H9 (cell line): ENCODE results near the gene ANP32D. TPM values are rescaled to one million over a fixed set of nuclear protein-coding genes. Genes with fewer than 3 reads are reported as not detected.
A peak's percentile ranks its signal among the peaks of the same experiment; 100 is the strongest.

Experiments used
- DNase-seq: peaks from one replicate; pipeline ENCODE4 v3.0.0-alpha.2; 2017
- H2AFZ ChIP-seq: one replicate; pipeline ENCODE4 v1.6.1; 2013; ENCODE audit warnings: mild to moderate bottlenecking, low read length, control low read depth, moderate library complexity
- H2AK5ac ChIP-seq: 2 replicates; pipeline ENCODE4 v1.6.1; 2013; ENCODE audit warnings: low read length, control low read depth, mixed read lengths; ENCODE audit not compliant: insufficient read length
- H2BK120ac ChIP-seq: one replicate; pipeline ENCODE4 v1.6.1; 2013; ENCODE audit warnings: low read depth, mild to moderate bottlenecking, low read length, control low read depth, inconsistent platforms; ENCODE audit not compliant: poor library complexity, severe bottlenecking
- H2BK12ac ChIP-seq: 2 replicates; pipeline ENCODE4 v1.6.1; 2013; ENCODE audit warnings: low read length, control low read depth, mixed read lengths, low read depth; ENCODE audit not compliant: insufficient read length
- H2BK15ac ChIP-seq: 2 replicates; pipeline ENCODE4 v1.6.1; 2013; ENCODE audit warnings: low read depth, low read length, control low read depth
- H2BK20ac ChIP-seq: one replicate; pipeline ENCODE4 v1.6.1; 2013; ENCODE audit warnings: low read depth, mild to moderate bottlenecking, low read length, control low read depth, inconsistent platforms; ENCODE audit not compliant: poor library complexity, severe bottlenecking
- H2BK5ac ChIP-seq: 2 replicates; pipeline ENCODE4 v1.6.1; 2013; ENCODE audit warnings: low read length, control low read depth, mixed read lengths; ENCODE audit not compliant: insufficient read length
- H3K14ac ChIP-seq: 2 replicates; pipeline ENCODE4 v1.6.1; 2013; ENCODE audit warnings: low read length, control low read depth; ENCODE audit not compliant: insufficient read depth
- H3K18ac ChIP-seq: 2 replicates; pipeline ENCODE4 v1.6.1; 2013; ENCODE audit warnings: low read depth, mild to moderate bottlenecking, mixed read lengths, low read length, control low read depth; ENCODE audit not compliant: insufficient read length
- H3K23ac ChIP-seq: 2 replicates; pipeline ENCODE4 v1.6.1; 2013; ENCODE audit warnings: low read length, control low read depth, mixed read lengths, low read depth; ENCODE audit not compliant: insufficient read length
- H3K23me2 ChIP-seq: 2 replicates; pipeline ENCODE4 v1.6.1; 2013; ENCODE audit warnings: low read depth, mild to moderate bottlenecking, mixed read lengths, low read length, control low read depth; ENCODE audit not compliant: insufficient read length, poor library complexity, severe bottlenecking
- H3K27ac ChIP-seq: 2 replicates; pipeline ENCODE4 v1.5.1; 2013; ENCODE audit warnings: low read length, control low read depth, mixed read lengths, low read depth; ENCODE audit not compliant: insufficient read length
- H3K27me3 ChIP-seq: 2 replicates; pipeline ENCODE4 v1.6.1; 2013; ENCODE audit warnings: low read length, control low read depth, inconsistent platforms; ENCODE audit not compliant: insufficient read depth
- H3K4ac ChIP-seq: 2 replicates; pipeline ENCODE4 v1.6.1; 2013; ENCODE audit warnings: low read depth, mild to moderate bottlenecking, control low read depth, inconsistent platforms, low read length, moderate library complexity
- H3K4me1 ChIP-seq: 2 replicates; pipeline ENCODE4 v1.6.1; 2013; ENCODE audit warnings: low read length, control low read depth, inconsistent platforms; ENCODE audit not compliant: insufficient read depth
- H3K4me2 ChIP-seq: 2 replicates; pipeline ENCODE4 v1.6.1; 2013; ENCODE audit warnings: low read length, control low read depth, mixed read lengths; ENCODE audit not compliant: insufficient read length, insufficient read depth
- H3K56ac ChIP-seq: 2 replicates; pipeline ENCODE4 v1.6.1; 2013; ENCODE audit warnings: low read depth, mild to moderate bottlenecking, mixed read lengths, low read length, control low read depth; ENCODE audit not compliant: insufficient read length
- H3K79me1 ChIP-seq: 2 replicates; pipeline ENCODE4 v1.6.1; 2013; ENCODE audit warnings: low read depth, mild to moderate bottlenecking, moderate library complexity, low read length, control low read depth, inconsistent platforms; ENCODE audit not compliant: insufficient read depth, poor library complexity, severe bottlenecking
- H3K79me2 ChIP-seq: 2 replicates; pipeline ENCODE4 v1.6.1; 2013; ENCODE audit warnings: low read length, control low read depth, inconsistent platforms; ENCODE audit not compliant: insufficient read depth
- H3K9ac ChIP-seq: 2 replicates; pipeline ENCODE4 v1.6.1; 2013; ENCODE audit warnings: low read length, control low read depth, mixed read lengths; ENCODE audit not compliant: insufficient read length; ENCODE audit errors: extremely low read depth
- H3K9me3 ChIP-seq: one replicate; pipeline ENCODE4 v1.6.1; 2013; ENCODE audit warnings: low read depth, low read length, inconsistent platforms; ENCODE audit not compliant: control insufficient read depth
- H3T11ph ChIP-seq: one replicate; pipeline ENCODE4 v1.6.1; 2013; ENCODE audit warnings: mild to moderate bottlenecking, low read length, control low read depth, inconsistent platforms
- H4K20me1 ChIP-seq: one replicate; pipeline ENCODE4 v1.6.1; 2013; ENCODE audit not compliant: control insufficient read depth, insufficient read length, insufficient read depth
- H4K5ac ChIP-seq: 2 replicates; pipeline ENCODE4 v1.6.1; 2013; ENCODE audit warnings: low read depth, mild to moderate bottlenecking, mixed read lengths, low read length, control low read depth; ENCODE audit not compliant: insufficient read length
- H4K8ac ChIP-seq: replicated peaks from 2 replicates; pipeline ENCODE4 v1.6.1; 2013; ENCODE audit warnings: low read length, control low read depth, mixed read lengths, low read depth; ENCODE audit not compliant: insufficient read length
- H4K91ac ChIP-seq: 2 replicates; pipeline ENCODE4 v1.6.1; 2013; ENCODE audit warnings: low read depth, mild to moderate bottlenecking, moderate library complexity, mixed read lengths, low read length, control low read depth; ENCODE audit not compliant: insufficient read length
- H3K27ac Mint-ChIP-seq, 3 experiments: 2 replicates in 2 of 3; 3 replicates in 1 of 3; pipeline ENCODE4 v1.8.0; 2020 to 2021; ENCODE audit warnings: mixed read lengths in 3 of 3, mild to moderate bottlenecking in 1 of 3, moderate library complexity in 1 of 3
- H3K27me3 Mint-ChIP-seq: 2 replicates; pipeline ENCODE4 v1.8.0; 2021; ENCODE audit warnings: low read depth, mild to moderate bottlenecking, moderate library complexity, mixed read lengths
- H3K36me3 Mint-ChIP-seq, 3 experiments: 2 replicates in 2 of 3; 3 replicates in 1 of 3; pipeline ENCODE4 v1.8.0; 2020 to 2021; ENCODE audit warnings: low read depth in 3 of 3, mixed read lengths in 3 of 3; ENCODE audit not compliant: insufficient read depth in 1 of 3
- H3K4me1 Mint-ChIP-seq, 2 experiments: 2 replicates each; pipeline ENCODE4 v1.8.0; 2020; ENCODE audit warnings: mixed read lengths in 2 of 2
- H3K4me3 Mint-ChIP-seq, 2 experiments: 2 replicates in 1 of 2; 3 replicates in 1 of 2; pipeline ENCODE4 v1.8.0; 2020 to 2021; ENCODE audit warnings: mild to moderate bottlenecking in 2 of 2, mixed read lengths in 2 of 2, moderate library complexity in 1 of 2
- H3K9me3 Mint-ChIP-seq, 2 experiments: 2 replicates in 1 of 2; 3 replicates in 1 of 2; pipeline ENCODE4 v1.8.0; 2020; ENCODE audit warnings: mild to moderate bottlenecking in 2 of 2, mixed read lengths in 2 of 2, moderate library complexity in 1 of 2
- CTCF ChIP-seq: fragments of 200-600 bp; sonication (generic); conservative IDR thresholded peaks from 3 replicates; pipeline ENCODE4 v1.8.0; 2021; ENCODE audit warnings: antibody characterized with exemption, mild to moderate bottlenecking
- WGBS: extraction: QIAGEN DNeasy Blood & Tissue Kit; methylation state at CpG from one replicate; pipeline ENCODE4 v1.1.7; 2013; ENCODE audit warnings: missing lambda C conversion rate, low lambda C conversion rate, mixed read lengths; ENCODE audit not compliant: insufficient read length; ENCODE audit errors: extremely low coverage; 5-methylcytosine and 5-hydroxymethylcytosine counted together
- total RNA-seq: library from RNA; stranded (reverse); gene quantifications from 2 replicates; pipeline ENCODE4 v1.2.1, GENCODE V29; 2021

Gene ANP32D
- total RNA-seq, 1 experiment from 2014 or later, result not detected

DNA sequence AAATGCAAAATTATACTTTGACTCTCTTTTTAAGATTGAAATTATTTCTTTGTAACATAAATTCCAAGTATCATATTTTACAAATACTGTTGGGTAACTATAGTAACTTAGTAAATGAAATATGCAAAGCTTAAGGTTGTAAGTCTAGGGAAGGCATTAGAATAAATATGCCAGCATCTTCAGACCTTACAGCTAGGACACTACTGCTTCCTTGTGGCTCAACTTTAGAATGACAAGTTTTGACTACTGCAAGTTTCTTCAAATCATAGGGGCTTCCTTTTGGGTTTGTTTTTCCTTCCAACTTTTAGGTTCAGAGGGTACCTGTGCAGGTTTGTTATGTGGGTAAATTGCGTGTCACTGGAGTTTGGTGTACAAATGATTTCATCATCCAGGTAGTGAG lies 17.7 kb upstream of the ANP32D start:
- Histone ChIP-seq H2BK5ac (no peak overlapping the region), H3K27ac (no peak overlapping the region), H2AK5ac (no peak overlapping the region), H2BK12ac (no peak overlapping the region), H3K56ac (no peak overlapping the region), H3K79me1 (no peaks in the 10 kb centered on the region), H4K20me1 (no peaks in the 10 kb centered on the region), H3K4me1 (no peaks in the 10 kb centered on the region), H2BK20ac (no peak overlapping the region), H2BK15ac (no peak overlapping the region), H4K8ac (no peak overlapping the region), H3T11ph (no peak overlapping the region), H3K14ac (no peak overlapping the region), H4K91ac (no peak overlapping the region), H3K79me2 (no peaks in the 10 kb centered on the region), H2BK120ac (no peak overlapping the region), H4K5ac (no peak overlapping the region), H3K9me3 (no peaks in the 10 kb centered on the region), H3K27me3 (no peaks in the 10 kb centered on the region), H3K4me2 (no peak overlapping the region), H2AFZ (no peak overlapping the region), H3K23ac (no peak overlapping the region), H3K4ac (no peak overlapping the region), H3K23me2 (no peaks in the 10 kb centered on the region), H3K18ac (no peak overlapping the region), H3K9ac (no peak overlapping the region)
- Mint-ChIP-seq H3K27ac (no peak overlapping the region), H3K36me3 (peaks cover 0 to 9% (median 2%) of the 10 kb centered on the region in 3 experiments; a peak in 4 of 7 replicates), H3K9me3 (peaks cover 15 to 86% of the 10 kb centered on the region in 2 experiments), H3K27me3 (peaks cover 7% of the 10 kb centered on the region), H3K4me1 (no peaks in the 10 kb centered on the region), H3K4me3 (no peak overlapping the region)
- DNase-seq, result no peak
- no CpG with 5 or more reads among the region's 1 CpG for WGBS
- peak; percentile 70; the same call in 2 of the 3 replicates for TF ChIP-seq CTCF
